CD4-positive, alpha-beta T cell treated with Interleukin-2 at 100 ng/mL for 4 hours (primary cell): Measurements from ENCODE around the gene APCDD1.
A peak's percentile ranks its signal among the peaks of the same experiment; 100 is the strongest.
"Not testable (repeated sequence)": the region's sequence is repeated elsewhere in the genome, so short reads cannot be mapped to it uniquely, and the experiment has no call there.

Experiments used
- DNase-seq: peaks from one replicate; pipeline ENCODE4 v3.0.0-alpha.2; 2020; ENCODE audit warnings: low spot score

The APCDD1 gene

DNA sequence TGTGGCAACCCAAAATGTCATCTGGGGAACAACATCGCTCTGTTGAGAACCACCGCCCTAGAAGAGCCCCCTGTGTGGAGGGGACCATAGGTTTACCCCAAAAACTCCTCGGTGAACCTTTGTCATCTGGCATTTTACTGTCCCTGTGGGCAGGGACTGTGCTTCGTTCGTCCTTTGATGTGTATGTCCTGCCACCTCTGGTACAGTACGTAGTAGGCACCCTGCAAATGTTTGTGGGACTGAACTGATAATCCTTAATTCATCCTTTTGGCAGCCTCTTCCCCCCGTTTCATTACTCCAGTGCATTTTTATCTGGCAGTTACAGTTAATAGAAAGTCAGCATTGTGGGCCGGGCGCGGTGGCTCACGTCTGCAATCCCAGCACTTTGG lies 72.1 kb downstream of the APCDD1 start:
- DNase-seq, result no peak

DNA sequence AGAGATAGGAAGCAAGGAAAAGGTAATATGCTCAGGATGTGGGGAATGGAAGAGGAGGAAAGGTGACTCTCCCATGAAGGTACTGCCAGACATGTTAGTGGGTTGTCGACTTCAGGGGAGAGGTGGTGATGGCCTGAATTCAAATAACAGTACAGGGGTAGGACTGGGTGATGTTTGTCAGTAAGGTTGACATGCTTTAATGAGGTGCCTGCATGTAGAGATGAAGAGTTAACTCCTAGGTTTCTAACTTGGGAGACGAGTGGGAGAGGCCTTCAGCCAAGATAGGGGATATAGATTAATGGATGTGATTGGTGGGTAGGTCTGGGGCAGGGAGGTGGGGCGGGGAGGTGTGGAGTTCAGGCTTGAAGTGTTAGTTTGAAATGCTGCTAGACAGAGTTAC lies 74.0 kb downstream of the APCDD1 start:
- DNase-seq, result no peak

DNA sequence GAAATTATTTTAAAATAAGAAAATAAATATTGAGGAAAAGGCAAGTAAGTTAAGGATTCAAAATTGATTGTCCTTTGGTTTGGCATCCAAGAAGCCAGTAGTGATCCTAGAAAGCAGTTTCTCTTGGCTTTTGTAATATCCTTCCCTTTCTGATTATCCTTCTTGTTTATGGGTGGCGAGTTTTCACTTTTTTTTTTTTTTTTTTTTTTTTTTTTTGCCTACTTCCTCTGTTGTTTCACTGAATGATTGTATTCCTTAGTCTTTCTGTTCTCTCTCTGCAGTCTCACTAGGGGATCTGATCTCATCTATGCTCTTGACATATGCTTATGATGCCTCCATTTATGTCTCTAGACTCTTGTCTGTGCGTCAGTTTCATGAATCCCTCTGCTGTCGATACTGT lies 75.6 kb downstream of the APCDD1 start:
- DNase-seq, result no peak

DNA sequence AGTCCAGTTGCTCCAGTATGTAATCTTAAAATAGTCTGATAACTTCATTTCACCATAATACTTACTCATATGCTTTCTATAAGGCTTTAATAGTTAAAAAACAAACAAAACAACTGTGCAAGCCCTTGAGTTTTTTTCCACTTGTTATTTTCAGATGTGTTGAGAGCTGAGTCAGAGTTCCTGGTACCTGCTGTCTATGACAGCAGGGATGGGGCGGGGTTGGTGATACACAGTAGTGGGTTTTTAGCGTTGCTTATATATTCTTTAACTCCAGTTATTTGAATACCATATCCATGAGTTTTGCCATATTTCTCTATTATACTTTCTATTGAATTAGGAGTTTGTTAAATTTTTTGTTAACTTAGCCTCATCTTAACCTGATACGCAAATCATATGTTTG lies 76.4 kb downstream of the APCDD1 start:
- peak; percentile 55 for DNase-seq

DNA sequence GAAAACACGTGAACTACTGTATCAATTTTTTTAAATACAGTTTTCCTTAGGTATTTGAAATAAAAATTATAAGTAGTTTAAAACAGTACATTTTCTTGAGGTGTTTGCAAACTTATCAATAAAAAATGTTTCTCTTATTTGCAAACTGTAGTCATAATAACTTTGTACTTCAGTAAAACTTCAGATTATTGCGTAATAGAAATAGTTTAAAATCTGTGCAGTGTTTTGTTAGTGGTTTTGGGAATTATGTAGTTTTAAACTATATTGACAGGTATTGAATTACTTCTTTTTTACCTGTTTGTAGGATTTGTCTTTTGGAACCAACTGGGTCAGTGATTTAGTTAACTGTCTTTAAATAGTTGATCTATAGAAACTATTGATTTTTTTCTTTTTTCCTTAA lies 78.7 kb downstream of the APCDD1 start:
- DNase-seq, result no peak

DNA sequence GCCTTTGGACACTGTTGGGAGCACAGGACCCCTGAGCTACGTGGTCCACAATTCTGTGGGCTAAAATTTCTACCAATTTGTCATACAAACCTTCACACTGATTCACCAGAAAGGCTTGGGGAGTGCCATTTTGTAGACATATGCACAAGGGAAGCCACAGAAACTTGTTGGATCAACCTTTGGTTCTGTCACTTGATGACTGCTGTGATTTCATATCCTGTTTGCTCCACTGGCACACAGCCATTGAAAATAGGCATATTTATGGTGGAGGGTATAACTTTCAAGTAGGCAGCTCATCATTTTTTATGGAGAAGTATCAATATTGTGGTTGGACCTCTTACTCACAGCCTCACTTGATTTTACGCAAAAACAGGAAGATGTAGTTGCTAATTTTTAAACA lies 81.8 kb downstream of the APCDD1 start:
- DNase-seq, result no peak

DNA sequence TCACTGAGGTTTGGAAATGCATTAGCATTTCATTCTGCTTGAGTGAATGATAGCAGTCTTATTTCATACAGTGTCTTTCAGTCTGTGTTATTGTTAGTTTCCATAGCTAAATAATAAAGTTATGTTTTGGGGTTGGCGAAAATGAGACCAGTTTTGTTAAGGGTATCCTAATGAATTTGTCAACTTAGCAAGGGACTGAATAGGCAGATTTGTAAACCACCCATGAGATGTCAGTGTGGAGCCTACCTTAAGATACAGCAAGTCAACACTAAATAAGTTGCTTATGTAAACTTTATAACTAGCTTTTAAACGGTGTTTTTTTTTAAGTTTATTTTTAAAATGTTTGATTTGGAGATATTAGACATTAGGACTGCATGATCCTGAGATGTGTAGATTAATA lies 83.3 kb downstream of the APCDD1 start:
- DNase-seq, result no peak

DNA sequence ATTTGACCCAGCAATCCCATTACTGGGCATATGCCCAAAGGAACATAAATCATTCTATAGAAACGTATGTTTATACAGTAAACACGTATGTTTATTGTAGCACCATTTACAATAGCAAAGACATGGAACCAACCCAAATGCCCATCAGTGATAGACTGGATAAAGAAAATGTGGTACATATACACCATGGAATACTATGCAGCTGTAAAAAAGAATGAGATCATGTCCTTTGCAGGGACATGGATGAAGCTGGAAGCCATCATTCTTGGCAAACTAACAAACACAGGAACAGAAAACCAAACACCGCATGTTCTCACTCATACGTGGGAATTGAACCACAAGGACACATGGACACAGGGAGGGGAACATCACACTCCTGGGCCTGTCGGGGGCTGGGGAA lies 84.7 kb downstream of the APCDD1 start:
- DNase-seq, result not testable (repeated sequence)
